ENCODE data around the gene ZNF573.
"Not testable (repeated sequence)": the region's sequence is repeated elsewhere in the genome, so short reads cannot be mapped to it uniquely, and the experiment has no call there.

The ZNF573 gene

DNA sequence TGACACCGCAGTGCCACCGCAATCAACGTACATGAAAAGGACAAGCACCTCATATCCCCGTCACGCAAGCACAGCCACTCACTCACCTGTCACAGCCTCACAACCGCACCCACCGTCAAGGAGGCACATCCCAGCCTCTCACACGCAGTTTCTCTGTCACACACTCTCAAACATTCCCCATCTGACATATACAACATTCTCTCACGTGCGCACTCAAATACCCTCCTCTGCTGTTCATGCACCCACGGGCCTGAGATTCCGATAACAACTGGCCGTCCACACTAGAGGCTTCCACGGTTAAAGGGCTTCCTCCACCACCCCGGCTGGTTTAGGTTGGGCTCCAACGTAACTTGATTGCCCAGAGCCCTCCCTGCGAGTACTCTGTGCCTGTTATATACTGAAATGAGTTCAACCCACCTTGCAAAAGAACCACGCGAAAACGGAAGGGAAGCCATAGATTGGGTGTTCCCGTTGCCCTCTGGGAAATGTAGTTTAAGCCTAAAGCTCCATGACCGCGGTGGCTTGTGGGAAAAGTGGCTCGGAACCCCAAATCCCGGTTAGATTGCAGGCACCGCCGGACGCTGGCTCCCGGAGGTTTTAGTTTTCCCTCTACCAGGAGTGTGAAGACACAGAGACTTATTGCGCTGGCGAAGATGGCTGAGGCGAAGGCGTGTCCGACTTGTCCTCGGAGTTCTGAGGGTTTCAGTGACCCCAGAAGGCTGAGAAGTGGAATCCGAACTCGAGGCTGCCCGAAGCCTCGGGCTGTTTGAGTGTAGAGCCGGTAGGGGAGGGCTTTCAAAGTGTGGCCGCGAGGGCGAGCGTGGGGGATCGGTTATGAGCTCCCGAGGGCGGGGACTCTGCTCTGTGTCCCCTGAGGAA lies at the start of gene ZNF573:
Gene ZNF573, minus strand, starts transcription at position 460 of the 879 bp plus-strand sequence. CDS start 5,857 bp downstream, outside the sequence.
- peak; percentile 91 for DNase-seq

DNA sequence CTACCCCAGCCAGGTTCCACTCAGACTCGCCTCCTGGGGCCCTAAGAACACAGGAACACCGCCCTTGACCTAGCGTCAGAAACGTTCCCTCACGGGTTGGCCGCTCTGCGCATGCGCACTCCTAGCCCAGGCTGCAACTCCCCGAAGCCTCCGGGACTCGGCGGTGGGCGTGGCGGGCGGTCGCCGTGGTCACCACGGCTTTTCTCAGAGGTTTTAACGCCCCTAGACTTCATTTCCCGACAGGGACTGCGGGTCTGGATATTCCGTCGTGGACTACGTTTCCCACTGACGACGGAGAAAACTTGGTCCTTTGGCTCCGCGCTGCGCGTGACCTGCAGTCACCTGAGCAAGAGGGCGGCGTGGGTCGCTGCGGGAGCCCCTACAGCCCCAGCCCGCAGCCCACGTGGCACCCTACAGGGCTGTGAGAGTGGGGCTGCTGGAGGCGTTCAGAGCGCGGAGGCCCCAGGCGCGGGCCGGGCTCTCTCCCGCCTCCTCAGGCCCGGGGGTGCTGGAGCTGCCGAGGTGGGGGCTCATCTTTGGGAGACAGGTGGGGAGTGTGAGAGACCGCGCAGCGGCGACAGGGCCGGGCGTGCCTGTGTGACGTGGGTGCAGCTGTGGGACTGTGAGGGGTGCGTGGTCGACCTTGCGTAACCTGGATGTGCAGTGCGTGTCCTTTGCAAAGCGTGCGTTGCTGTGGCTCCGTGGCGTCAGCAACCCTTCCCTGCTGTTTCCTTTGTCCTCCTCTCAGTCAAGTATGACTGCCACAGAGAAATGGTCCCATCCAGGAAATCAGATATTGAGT lies 38.0 kb upstream of the ZNF573 start:
- peak; percentile 62 for DNase-seq

DNA sequence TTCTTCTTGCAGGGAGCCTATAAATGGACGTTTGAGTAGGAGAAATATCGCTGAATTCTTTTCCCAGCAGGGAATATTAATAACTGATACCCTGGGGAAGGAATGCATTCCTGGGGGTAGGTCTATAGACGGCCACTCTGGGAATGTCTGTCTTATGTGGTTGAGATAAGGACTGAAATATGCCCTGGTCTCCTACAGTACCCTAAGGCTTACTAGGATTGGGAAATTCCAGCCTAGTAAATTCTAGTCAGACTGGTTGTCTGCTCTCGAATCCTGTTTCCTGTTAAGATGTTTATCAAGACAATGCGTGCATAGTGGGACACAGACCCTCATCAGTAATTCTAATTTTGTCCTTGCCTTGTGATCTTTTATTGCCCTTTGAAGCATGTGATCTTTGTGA lies 36.2 kb upstream of the ZNF573 start:
- not testable (repeated sequence) for DNase-seq

DNA sequence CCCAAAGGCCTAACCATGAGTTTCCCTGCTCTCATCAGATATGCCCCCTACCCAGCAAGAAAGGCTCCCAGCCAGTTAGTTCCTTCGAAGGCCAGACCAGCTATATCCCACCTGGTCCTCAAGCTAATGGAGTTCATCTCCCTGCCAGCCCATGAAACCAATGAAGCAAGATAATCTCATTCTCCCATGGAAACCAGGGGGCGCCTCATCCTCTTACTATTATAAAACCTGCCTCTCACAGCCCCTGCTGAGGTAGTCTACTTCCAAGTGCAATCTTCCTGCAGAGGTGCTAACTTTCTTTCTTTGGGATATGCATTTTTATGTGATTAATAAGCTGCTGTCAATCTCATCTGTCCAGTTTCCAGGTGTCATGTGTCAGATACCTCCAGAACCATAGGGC lies 34.0 kb upstream of the ZNF573 start:
- DNase-seq, result no peak

DNA sequence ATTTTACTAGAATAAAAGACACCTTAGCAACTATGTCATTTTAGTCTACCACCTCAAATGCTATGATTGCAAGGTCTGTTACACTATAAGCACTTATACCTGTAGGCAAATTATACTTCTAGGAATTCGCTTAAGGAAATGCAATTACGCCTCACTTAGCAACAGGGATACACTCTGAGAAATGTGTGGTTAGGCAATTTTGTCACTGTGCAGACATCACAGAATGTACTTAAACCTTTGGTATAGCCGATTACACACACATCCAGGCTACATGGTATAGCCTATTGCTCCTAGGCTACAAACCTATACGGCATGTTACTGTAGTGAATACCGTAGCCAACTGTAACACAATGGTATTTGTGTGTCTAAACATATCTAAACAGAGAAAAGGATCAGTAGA lies 30.0 kb upstream of the ZNF573 start:
- no peak for DNase-seq

DNA sequence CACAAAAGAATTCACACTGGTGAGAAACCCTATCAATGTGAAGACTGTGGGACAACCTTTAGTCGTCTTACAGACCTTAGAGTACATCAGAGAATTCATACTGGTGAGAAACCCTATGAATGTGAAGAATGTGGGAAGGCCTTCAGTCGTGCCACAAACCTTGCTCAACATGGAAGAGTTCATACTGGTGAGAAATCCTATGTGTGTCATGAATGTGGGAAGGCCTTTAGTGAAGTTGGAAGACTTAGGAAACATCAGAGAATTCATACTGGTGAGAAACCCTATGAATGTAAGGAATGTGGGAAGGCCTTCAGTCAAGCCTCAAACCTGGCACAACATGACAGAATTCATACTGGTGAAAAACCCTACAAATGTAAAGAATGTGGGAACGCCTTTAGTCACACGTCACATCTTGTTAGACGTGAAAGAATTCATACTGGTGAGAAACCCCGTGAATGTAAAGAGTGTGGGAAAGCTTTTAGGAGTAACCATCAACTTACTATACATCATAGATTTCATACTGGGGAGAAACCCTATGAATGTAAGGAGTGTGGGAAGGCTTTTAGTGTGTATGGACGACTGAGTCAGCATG lies 24.0 kb upstream of the ZNF573 start:
- no peak for DNase-seq

DNA sequence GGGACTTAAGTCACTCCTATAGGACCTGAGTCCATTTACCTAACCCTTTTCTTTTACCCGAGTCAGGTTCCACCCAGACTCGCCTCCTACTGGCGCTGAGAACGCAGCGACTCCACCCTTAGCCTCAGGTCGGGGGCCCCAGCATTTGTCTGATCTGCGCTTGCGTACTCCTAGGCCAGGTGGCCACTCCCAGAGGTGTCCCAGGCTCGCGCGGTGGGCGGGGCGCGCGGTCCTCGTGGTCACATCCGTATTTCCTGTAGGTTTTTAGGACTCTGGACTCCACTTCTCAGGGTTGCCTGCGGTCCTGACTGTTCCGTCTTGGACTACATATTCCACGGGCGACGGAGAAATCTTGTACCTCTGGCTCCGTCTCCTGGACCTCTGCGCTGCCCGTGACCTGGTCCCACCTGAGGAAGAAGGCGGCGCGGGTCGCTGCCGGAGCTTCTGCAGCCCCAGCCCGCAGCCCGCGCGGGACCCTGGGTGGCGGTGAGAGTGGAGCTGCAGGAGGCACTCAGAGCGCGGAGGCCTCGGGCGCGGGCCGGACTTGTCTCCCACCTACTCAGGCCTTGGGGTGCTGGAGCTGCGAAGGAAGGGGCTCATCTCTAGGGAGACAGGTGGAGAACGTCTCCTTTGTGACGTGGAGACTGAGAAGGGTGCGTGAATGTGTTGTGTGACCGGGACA lies 11.0 kb upstream of the ZNF573 start:
- no peak for DNase-seq

DNA sequence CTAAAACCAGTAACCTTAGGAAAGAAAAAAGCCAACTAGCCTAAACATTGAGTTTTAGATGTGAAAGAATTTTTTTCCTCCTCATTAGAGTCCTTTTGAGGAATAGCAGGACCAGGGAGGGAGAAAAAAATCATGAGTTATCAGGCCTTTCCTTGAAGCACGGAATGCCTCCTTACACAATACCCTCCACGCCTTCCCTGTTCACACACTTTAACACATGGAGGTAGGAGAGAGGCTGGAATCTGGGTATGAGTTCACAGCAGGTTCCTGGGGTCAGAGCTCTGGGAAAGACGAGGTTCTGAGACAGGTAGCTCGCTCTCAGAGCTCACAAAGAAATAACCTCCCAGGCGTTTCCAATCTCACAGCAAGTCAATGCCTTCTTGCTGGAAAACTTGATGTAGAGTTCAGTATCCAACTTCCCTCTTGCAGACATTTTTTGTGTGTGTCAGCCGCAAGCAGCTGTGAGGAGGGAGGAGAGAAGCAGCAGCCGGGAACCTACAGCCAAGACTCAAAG lies 716 bp downstream of the ZNF573 start:
- DNase-seq, result no peak

DNA sequence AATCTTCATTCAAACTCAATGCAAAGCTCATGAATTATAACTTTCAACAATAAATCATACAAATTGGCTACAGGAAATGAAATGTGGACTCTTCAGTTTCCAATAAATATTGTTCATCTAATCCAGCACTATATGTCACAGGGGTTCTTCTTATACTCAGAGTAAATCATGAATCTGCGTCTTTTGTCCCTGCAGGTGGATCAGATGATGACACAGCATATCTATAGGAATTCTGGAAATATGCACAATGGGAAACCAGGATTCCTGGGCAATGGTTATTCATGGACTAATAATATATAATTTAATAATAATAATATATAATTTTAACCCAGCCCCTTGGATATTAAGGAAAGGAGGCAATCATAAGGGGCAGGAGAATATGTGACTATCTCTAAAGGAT lies 8.4 kb downstream of the ZNF573 start:
- DNase-seq, result no peak

DNA sequence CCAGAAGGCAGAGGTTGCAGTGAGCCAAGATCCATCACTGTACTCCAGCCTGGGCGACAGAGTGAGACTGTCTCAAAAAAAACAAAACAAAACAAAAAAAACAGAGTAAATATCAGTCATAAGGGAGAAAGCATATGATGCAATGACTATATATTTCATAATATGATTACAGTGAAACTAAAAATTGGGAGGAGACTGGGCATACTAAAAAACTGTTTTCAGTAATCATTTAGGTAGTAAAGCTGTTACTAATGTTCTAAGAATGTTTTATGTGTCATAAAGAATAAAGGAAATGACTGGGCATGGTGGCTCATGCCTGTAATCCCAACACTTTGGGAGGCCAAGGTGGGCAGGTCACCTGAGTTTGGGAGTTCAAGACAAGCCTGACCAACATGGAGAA lies 15.9 kb downstream of the ZNF573 start:
- no peak for DNase-seq

DNA sequence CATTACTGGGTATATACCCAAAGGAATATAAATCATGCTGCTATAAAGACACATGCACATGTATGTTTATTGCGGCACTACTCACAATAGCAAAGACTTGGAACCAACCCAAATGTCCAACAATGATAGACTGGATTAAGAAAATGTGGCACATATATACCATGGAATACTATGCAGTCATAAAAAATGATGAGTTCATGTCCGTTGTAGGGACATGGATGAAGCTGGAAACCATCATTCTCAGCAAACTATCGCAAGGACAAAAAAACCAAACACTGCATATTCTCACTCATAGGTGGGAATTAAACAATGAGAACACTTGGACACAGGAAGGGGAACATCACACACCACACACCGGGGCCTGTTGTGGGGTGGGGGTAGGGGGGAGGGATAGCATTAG lies 21.7 kb downstream of the ZNF573 start:
- not testable (repeated sequence) for DNase-seq

DNA sequence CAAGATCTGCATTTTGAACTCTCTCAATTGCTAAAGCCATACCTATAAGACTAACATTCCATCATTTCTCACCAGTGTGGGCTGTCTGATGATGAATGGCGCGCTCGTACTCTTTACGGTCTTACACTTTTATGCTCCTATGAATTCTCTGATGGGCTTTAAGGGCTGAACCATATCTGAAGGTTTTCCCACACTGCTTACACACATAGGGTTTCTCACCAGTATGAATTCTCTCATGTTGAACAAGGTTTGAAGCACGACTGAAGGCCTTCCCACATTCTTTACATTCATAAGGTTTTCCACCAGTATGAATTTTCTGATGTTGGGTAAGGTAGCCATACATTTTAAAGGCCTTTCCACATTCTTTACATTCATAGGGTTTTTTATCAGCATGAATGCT lies 41.0 kb downstream of the ZNF573 start:
- DNase-seq, result no peak

DNA sequence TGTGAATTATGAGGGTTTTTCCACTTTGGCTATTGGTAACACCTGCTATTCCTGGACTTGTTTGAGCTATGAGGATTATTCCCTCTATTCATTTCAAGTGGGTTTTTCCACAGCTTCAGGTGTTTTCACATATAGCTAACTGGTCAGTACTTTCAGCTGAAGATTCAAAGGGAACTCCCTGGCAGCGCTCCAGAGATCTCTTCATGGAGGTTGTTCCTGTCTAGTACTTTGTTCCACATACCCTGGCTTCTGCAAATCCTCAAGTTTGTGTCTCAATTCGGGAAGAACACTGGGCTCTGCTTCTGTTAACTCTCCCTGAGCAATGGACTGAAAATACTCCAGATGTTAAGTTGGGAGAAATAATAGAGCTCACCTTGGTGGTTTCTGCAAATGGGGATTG lies 54.2 kb downstream of the ZNF573 start:
- no peak for DNase-seq

DNA sequence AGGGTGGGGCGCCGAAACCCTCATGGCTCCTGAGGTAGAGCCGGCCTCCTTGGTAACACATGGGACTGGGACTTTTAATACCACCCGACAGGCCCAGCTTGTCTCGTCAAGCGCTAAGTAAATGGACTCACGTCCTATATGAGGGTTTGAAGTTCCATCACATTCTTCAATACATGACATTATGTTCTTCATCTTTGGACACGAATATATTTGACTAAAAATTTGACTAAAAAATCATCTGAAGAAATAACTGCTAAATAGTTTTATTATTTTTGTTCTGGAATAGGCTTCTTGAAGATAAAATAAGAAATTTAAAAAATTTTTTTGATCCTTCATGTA lies 59.5 kb downstream of the ZNF573 start:
- no peak for DNase-seq

DNA sequence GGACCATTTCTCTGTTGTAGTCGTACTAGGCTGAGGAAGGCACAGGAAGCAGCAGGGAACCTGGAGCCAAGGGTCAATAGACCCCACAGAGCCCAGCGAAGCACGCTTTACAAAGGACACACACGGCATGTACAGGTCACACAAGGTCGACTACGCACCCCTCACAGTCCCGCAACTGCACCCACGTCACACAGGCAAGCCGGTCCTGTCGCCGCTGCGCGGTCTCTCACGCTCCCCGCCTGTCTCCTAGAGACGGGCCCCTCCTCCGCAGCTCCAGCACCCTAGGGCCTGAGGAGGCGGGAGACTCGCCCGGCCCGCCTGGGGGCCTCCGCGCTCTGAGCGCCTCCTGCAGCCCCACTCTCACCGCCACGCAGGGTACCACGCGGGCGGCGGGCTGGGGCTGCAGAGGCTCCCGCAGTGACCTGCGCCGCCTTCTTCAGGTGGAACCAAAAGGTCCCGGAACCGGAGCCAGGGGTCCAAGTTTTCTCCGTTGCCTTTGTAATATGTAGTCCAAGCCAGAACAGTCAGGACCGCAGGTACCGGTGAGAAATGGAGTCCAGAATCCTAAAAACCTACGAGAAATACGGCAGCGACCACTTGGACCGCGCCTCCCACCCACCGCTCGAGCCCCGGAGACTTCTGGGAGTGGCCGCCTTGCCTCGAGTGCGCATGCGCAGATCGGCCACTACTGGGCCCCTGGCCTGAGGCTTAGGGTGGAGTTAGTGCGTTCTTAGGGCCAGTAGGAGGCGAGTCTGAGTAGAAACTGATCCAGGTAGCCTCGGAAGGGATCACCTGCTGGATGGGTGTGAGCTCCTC lies 60.1 kb downstream of the ZNF573 start, which contains the start of gene ZNF607:
Gene ZNF607, minus strand, starts transcription at position 651 of the 816 bp plus-strand sequence. CDS start 8,143 bp downstream, outside the sequence.
- peak; percentile 93 for DNase-seq

DNA sequence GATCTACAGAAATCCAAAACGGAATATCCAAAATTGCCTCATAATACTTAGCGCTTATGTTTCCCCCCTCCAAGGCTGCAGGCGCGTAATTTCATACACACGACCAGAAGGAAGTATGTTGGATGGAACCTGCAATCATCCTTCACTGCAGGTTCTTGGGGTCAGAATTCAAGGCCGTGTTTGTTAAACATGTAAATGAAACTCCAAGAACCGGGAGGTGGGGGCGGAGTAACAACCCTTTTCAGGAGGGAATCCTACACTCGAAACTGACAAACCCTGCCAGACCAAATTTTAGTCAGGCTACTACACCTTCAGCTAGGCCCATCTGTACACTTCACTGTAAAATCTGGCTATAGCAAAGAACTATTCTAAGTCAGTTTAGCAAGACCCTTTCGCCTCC lies 61.1 kb downstream of the ZNF573 start:
- no peak for DNase-seq

DNA sequence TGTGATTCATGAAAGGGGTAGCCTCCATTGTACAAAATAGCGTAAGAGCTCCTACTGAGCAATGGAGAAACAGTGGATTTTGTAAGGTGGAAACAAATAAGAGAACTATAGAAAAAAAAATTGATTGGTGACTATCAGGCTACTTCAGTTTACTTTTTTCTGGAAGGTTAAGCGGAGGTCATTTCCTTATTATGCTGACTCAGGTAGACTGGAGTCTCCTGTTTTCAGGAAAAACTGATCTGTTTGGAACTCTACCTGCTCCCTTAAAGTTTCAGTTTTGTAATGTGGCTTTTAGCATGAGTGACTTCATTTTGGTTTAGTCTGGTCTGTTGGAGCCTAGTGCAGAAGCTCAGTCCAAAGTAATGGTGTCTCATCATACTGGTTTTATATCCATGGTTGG lies 63.2 kb downstream of the ZNF573 start:
- DNase-seq, result no peak

DNA sequence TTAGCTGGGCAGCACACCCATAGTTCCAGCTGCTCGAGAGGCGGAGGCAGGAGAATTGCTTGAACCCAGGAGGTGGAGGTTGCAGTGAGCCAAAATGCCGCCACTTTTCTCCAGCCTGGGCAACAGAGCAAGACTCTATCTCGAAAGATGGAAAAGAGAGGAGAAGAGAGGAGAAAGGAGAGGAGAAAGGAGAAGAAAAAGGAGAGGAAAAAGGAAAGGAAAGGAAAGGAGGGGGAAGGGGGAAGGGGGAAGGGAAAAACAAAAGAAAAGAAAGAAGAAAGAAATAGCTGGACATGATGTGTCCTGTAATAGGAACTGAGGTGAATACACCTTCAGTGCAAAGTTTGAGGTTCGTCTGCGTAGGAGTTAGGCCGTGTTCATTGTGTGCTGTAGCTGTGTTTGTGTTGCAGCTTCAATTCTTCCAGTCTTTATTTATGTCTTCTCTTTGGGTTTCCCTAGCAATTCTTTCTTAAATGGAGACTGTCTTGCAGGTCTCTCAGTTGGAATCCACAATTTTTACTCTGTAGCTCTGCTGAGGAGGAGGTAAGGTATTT lies 73.3 kb downstream of the ZNF573 start:
- DNase-seq, result no peak

DNA sequence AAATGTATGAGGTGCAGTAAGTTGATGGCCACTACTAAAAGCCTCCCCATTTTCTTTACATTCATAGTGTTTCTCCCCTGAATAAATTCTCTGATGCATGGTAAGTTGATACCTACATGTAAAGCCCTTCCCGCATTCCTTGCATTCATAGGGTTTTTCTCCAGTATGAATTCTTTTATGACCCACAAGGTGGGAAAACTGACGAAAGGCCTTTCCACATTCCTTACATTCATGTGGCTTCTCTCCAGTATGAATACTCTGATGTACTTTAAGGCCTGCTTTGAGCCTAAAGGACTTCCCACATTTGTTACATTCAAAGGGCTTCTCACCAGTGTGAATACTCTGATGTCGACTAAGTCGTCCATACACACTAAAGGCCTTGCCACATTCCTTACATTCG lies 80.3 kb downstream of the ZNF573 start:
- no peak for DNase-seq

DNA sequence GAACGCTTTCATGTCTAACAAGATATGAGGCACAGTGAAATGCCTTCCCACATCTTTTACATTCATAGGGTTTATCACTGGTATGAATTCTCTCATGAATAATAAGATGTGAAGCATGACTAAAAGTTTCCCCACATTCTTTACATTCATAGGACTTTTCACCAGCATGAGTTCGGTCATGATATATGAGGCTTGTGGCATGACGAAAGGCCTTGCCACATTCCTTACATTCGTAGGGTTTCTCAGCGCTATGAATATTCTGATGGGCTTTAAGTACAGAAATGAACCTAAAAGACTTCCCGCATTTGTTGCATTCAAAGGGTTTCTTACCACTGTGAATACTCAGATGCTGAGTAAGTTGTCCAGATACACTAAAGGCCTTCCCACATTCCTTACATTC lies 81.2 kb downstream of the ZNF573 start:
- no peak for DNase-seq

DNA sequence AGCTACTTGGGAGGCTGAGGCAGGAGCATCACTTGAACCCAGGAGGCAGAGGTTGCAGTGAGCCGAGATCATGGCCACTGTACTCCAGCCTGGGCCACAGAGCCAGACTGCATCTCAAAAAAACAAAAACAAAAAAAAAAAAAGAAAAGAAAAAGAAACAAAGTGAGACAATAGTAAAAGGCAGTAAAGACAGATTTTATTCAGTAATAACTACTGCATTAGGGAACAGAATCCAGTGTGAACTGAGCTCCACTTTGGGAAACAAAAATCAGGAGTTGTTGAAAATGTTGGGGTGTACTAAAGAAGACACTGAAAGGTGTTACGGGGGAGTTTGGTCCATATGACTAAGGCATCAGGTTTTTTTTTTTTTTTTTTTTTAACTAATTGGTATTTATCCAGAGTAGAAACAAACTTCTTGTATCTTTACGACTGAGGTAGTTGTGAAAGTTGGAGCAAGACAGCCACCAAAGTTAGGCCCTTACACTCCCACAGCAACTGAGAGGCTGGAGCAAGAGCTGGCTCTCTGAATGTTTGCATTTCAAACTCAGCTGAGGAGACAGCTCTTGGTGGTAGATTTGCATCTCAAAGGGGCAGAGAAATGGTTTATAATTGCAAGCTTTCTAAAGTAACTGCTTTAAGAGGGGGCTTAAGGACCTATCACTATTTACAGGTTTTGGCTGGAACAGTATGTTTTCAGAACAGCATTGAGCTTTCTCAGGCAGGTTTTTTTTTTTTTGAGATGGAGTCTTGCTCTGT lies 84.1 kb downstream of the ZNF573 start:
- DNase-seq, result no peak

All from activated CD8-positive, alpha-beta memory T cell treated with anti-CD3 and anti-CD28 coated beads for 24 hours (primary cell).